HG02870 (cell line): Measurements from ENCODE around the gene PAX5.
A peak's percentile ranks its signal among the peaks of the same experiment; 100 is the strongest.

Experiments
- ATAC-seq: cut with Tn5 transposase; IDR thresholded peaks from one replicate; pipeline ENCODE4 v1.9.1; 2021; ENCODE audit warnings: mild to moderate bottlenecking, moderate library complexity; ENCODE audit not compliant: unreplicated experiment

PAX5 gene

GRCh38 chr9:37037503-37038301, 3.6 kb upstream of the PAX5 start:
- ATAC-seq = no peak

DNA sequence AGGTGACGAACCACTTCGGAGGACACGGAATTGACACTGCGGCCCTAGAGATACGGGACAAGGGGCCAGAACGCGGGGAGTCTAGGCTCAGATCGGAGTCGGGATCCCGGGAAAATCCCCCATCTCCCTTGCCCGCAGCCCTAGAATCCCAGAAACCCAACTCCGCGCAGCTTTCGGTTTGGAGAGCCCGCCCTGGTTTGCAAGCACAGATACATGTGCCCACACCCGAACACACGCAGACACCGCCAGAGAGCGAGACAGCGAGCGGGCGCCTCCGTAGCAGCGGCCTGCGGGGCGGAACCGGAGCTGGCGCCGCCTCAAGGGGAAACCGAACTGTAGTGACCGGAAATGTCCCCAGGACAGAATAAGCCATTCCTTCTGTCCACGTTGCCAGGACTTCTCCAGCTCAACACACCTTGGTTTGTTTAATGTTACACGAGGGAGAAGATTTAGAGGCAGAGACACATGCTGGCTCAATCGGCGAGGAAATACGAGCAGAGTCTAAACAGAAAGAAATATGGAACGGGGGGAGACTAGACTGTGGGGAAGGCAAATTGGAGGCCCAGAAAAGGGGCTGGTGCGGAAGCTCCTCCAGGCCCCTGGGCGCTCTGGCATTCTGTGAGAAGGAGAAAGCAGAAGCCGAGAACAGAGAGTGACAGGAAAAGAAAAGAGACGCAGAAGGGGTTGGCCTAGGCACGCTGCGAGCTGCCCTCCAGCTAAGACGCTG, 2.9 kb upstream of the PAX5 start:
- peak; percentile 26 for ATAC-seq

DNA sequence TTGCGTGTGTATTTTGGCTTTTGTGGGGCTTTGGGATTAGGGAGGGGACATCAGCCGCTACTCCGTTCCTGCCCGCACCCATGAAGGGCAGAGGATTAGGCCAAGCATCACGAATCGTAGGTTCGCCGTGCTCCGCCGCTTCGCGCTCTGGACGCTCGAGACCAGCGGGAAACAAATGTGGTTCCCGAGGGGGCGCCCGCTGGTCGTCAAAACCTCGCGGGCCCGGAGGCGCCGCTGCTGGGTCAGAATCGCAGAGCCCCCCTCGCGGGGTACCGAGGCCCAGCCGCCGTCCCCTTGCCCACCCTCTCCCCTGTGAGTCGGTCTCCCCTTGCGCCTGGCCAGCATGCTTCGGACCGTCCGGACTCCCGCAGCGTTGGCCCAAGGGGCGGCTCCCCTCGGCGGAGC, 2.3 kb upstream of the PAX5 start:
- ATAC-seq = no peak

DNA sequence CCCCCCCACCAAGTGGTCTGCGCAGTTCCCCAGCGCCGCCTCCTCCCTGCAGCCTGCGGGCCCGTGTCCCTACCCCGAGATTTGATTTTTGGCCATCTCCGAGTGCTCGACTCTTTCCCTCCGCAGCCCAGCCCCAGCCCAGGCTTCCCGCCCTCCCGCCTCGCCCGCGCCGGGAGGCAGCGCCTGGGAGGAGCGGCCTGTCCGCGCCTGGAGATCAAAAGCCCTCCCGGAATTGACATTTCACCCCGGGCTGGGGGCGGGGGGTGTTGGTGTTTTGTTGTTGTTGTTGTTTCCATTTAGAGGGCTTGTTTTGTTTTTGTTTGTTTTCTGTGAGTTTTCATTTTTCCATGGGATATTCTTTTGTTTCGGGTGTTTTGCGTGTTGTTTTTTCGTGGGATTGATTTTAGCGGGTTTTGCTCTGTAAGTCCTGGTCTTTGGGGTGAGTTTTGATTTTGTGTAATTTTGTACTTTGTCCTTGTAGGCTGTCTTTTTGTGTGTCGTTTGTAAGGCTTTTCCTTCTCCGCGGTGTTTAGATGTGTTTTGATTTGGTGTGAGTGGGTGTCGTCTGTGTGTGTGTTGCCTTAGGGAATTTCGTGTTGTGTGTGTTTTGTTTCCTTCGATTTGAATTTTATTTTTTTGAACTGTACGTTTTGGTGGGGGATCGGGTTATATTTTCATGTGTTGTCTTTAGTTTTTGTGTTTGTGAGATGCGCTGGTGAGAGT, 1.7 kb upstream of the PAX5 start:
- no peak for ATAC-seq

DNA sequence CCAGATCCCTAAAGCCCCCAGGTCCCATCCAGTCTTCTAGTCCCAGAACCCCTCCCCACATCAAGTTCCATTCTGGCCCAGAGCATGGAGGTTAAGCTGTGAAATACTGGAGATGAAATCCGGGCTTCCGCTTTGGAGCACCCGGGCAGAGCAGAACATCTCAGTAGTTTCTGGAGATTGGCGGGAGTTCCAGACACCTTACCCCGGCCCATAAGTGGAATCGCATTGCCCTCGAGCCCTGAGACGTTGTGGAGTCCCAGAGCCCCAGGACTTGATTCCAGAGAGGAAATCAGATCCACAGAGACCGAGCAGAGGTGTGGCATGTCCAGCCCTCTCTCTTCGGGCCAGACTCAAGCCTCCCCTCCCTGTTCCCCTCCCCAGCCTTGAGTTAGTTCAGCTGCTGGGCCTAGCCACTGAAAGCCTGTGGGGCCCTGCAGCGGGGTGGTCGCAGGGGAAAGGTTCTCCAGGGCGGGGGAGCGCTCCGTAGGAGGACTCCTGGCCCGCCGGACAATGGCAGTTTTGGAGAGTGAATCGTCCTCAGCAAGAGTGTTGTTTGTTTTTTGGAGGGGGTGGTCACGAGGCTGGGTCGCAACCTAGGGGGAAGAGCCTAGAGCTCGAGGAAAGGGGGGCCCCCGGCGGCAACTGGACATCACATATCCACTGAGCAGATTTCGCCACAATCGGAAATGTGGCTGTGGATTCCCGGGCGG, 1.0 kb upstream of the PAX5 start:
- ATAC-seq = no peak

DNA sequence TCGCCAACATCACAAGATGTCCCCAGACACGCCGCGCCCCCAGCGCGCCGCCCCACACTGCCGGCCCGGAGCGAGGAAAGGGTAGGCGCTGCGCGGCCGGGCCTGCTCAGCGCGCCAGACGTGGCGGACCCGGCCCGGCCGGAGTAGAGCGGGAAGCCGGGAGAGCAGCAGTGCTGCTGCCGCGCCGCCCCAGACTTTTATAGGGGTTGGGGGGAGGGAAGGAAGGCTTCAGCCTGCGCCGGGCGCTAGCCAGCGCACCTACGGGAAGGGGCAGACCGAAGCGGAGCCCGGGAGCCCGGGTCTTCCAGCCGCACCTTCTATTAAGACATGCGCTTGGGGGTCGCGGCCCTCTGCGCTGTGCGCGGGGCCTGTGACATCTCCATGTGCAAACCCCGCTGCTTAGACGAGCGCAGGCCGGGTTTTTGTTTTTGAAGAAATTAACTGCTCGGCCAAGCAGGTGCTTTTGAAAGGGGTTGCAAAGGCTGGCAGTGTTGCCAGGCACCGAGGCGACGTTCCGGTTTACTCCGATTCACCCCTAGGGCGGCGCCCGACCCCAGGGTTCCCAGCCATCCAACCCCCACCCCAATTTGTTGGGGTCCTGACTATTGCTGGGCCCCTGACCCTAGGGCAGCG, 353 bp upstream of the PAX5 start:
- ATAC-seq = no peak

DNA sequence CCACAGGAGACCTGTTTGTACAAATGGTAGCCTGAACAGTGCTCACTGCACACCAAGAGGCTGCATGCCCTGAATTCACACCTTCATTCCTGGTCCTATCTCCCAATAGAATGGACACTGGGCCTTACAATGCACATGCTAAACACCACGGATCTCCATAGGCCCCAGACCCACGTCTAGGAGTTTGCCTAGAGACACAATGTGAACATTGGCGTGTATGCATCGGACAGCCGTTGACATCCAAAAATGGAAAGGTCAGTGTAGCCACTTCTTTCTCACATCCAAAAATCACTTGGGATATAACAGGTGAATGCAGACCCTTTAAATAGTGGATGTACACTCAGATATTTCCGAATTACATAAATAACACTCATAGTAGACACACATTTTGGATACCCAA, 927 bp downstream of the PAX5 start:
- ATAC-seq = no peak

GRCh38 chr9:37032713-37033112, 1.4 kb downstream of the PAX5 start:
- ATAC-seq = no peak

- no peak for ATAC-seq
Observed at GRCh38 chr9:37031902-37032301, 2.2 kb downstream of the PAX5 start.

GRCh38 chr9:37031081-37031480, 3.0 kb downstream of the PAX5 start:
- no peak for ATAC-seq

DNA sequence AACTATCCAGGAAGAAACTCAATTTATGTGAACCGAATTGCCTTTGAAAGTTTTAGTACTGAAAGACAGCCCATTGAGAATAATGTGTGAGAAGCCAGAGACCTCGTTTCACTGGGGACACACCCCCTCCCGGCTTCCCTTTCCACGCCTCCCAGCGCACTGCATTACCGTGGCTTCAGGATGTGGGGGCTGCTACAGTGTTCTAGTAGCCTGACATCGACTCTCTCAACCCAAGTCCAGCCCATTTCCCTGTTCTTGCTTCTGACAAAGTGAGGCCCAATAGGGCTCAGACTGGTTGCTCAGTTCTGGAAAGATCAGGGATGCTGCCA, 3.5 kb downstream of the PAX5 start:
- ATAC-seq = peak; percentile 20

GRCh38 chr9:37029776-37030610, 4.1 kb downstream of the PAX5 start:
- ATAC-seq = peak; percentile 3

GRCh38 chr9:37029304-37029775, 4.7 kb downstream of the PAX5 start:
- no peak for ATAC-seq

GRCh38 chr9:37028420-37029031, 5.5 kb downstream of the PAX5 start:
- no peak for ATAC-seq

- ATAC-seq = peak; percentile 71
Observed at GRCh38 chr9:37027582-37028419, 6.3 kb downstream of the PAX5 start.

- peak; percentile 0 for ATAC-seq
Observed at GRCh38 chr9:37026931-37027581, 7.0 kb downstream of the PAX5 start.

DNA sequence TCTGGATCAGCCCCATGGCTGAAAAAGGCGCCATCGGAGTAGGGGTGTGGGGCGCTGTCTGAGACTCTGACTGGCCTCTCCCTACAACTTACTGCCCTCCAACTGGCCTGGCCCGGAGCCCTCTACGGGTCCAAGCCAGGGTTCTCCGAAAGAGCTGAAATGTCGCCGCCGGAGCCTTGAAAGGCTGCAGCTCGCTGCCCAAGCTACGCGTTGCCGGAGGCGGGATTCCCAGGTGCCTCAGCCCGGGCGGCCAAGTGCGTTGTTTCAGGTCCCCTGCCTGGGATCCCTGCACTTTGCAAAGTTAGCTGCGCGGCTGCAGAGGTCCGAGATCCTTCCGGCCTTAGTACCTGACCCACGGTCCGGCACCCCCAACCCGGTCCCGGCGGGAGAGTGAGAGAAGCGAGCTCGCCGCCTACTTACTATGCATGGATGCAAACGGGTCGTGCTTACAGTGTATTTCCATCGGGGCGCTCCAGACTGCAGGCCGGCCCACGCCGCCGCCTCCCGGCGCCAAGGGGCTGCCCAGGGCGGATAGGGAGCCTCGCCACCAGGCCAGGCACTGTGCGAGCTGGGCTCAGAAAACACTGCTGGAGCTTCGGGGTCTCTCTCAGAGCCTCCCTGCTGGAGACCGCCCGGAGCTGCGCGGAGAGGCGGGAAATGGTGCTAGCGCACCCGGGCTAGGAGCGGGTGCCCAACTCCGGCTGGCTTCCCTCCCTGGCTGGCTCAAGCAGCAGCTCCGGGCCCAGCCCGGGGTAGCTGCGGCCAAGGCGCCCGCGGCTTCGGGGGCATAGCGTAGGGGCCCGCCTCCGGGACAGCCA, 7.7 kb downstream of the PAX5 start:
- no peak for ATAC-seq
